Liver (tissue), 9 donors: Measurements from ENCODE around the gene DNAL4. TPM values are rescaled to one million over a fixed set of nuclear protein-coding genes. Genes with fewer than 3 reads are reported as not detected.

ENCODE experiments used
- DNase-seq: peaks from one replicate; pipeline ENCODE4 v3.0.0-alpha.2; 2017; ENCODE audit warnings: low spot score
- H3K27ac ChIP-seq, 2 donors: one replicate each; pipeline ENCODE4 v1.7.0; 2013; ENCODE audit warnings: inconsistent platforms in 2 of 2, low read length in 2 of 2, control low read depth in 1 of 2, low read depth in 1 of 2, mild to moderate bottlenecking in 1 of 2
- H3K27me3 ChIP-seq, 4 donors: one replicate each; pipeline versions ENCODE4 v1.6.1 to v1.7.0; 2013; ENCODE audit warnings: low read length in 3 of 4, inconsistent platforms in 1 of 4, mild to moderate bottlenecking in 1 of 4, moderate library complexity in 1 of 4; ENCODE audit not compliant: control insufficient read depth in 4 of 4, insufficient read depth in 4 of 4
- H3K36me3 ChIP-seq, 4 donors: one replicate each; pipeline versions ENCODE4 v1.6.1 to v1.7.0; 2013; ENCODE audit warnings: low read length in 3 of 4, mild to moderate bottlenecking in 3 of 4, low read depth in 1 of 4, moderate library complexity in 1 of 4; ENCODE audit not compliant: control insufficient read depth in 4 of 4, insufficient read depth in 3 of 4
- H3K4me1 ChIP-seq, 4 donors: one replicate each; pipeline versions ENCODE4 v1.6.1 to v1.7.0; 2013; ENCODE audit warnings: low read length in 3 of 4, mild to moderate bottlenecking in 3 of 4, moderate library complexity in 1 of 4; ENCODE audit not compliant: control insufficient read depth in 4 of 4, insufficient read depth in 4 of 4
- H3K4me3 ChIP-seq, 3 donors: one replicate each; pipeline versions ENCODE4 v1.6.1 to v1.7.0; 2013; ENCODE audit warnings: low read length in 3 of 3, control low read depth in 1 of 3, low read depth in 1 of 3, mild to moderate bottlenecking in 1 of 3
- H3K9ac ChIP-seq, 2 donors: one replicate each; pipeline ENCODE4 v1.7.0; 2013; ENCODE audit warnings: low read length in 2 of 2, mild to moderate bottlenecking in 2 of 2, moderate library complexity in 2 of 2, control low read depth in 1 of 2, low read depth in 1 of 2
- H3K9me3 ChIP-seq, 4 donors: one replicate each; pipeline versions ENCODE4 v1.6.1 to v1.7.0; 2013; ENCODE audit warnings: low read length in 3 of 4; ENCODE audit not compliant: control insufficient read depth in 4 of 4
- CTCF ChIP-seq: fragments of 150-350 bp; IDR thresholded peaks from 2 replicates; pipeline ENCODE4 v1.5.1; 2017; ENCODE audit warnings: improper control_type of control experiment, low read depth, low read length; ENCODE audit not compliant: missing input control
- FOXA1 ChIP-seq: IDR thresholded peaks from 2 replicates; pipeline ENCODE4 v1.6.1; 2016; ENCODE audit warnings: antibody characterized with exemption
- FOXA2 ChIP-seq: IDR thresholded peaks from 2 replicates; pipeline ENCODE4 v1.6.1; 2016; ENCODE audit warnings: antibody characterized with exemption
- RAD21 ChIP-seq, 2 donors: IDR thresholded peaks; 2 replicates each; pipeline ENCODE4 v1.6.1; 2016; ENCODE audit warnings: antibody characterized with exemption in 2 of 2, mild to moderate bottlenecking in 2 of 2
- REST ChIP-seq: IDR thresholded peaks from 2 replicates; pipeline ENCODE4 v1.6.1; 2016; ENCODE audit warnings: antibody characterized with exemption, mild to moderate bottlenecking
- RXRA ChIP-seq, 2 donors: IDR thresholded peaks; 2 replicates each; pipeline ENCODE4 v1.6.1; 2017 to 2018; ENCODE audit warnings: antibody characterized with exemption in 2 of 2, mild to moderate bottlenecking in 1 of 2
- SP1 ChIP-seq: IDR thresholded peaks from 2 replicates; pipeline ENCODE4 v1.6.1; 2018; ENCODE audit warnings: antibody characterized with exemption, mild to moderate bottlenecking
- TAF1 ChIP-seq: conservative IDR thresholded peaks from 2 replicates; pipeline ENCODE4 v1.6.1; 2016; ENCODE audit warnings: antibody characterized with exemption, mild to moderate bottlenecking
- ZBTB33 ChIP-seq: IDR thresholded peaks from 2 replicates; pipeline ENCODE4 v1.6.1; 2016; ENCODE audit warnings: antibody characterized with exemption
- WGBS: extraction: QIAGEN DNeasy Blood & Tissue Kit; methylation state at CpG from one replicate; pipeline ENCODE4 v1.1.7; 2013; 5-methylcytosine and 5-hydroxymethylcytosine counted together
- polyA plus RNA-seq, 2 donors: library from polyadenylated mRNA; stranded (reverse) in 1 of 2; unstranded in 1 of 2; fragments of 200-250 nt in 1 of 2; fragments of >200 nt in 1 of 2; fragmentation: Nextera tagmentation in 1 of 2; extraction: Ambion mirVana in 1 of 2; gene quantifications; one replicate each; pipeline versions ENCODE4 v1.2.1 to v1.2.3, GENCODE V29; 2013 to 2015
- total RNA-seq, 2 donors: library from RNA; depleted of rRNA; stranded (reverse); fragments of >200 nt; gene quantifications; one replicate each; pipeline ENCODE4 v1.2.3, GENCODE V29; 2014
- donor health status: healthy.
- donor health status: healthy.
- donor health status: healthy.
- donor health status: healthy.
- donor health status: healthy.

The DNAL4 gene
- total and polyA plus RNA-seq, 4 donors = 4.0 to 5.6 (median 4.9) TPM

GRCh38 chr22:38826386-38826785, 32.4 kb upstream of the DNAL4 start:
- Histone ChIP-seq H3K27ac (no peak overlapping the region), H3K27me3 (no peaks in the 10 kb centered on the region), H3K9ac (no peak overlapping the region), H3K4me1 (no peaks in the 10 kb centered on the region), H3K36me3 (no peaks in the 10 kb centered on the region), H3K9me3 (peaks cover 0 to 16% (median 4%) of the 10 kb centered on the region in 4 donors), H3K4me3 (no peak overlapping the region)
- no peak for DNase-seq
- 90% methylated on average over 16 of the region's 16 CpGs for whole genome bisulfite sequencing
- TF ChIP-seq SP1 (no peak), RAD21 (IDR thresholded peaks at IDR 0.05) (no peak), REST (no peak), FOXA2 (no peak), ZBTB33 (no peak), FOXA1 (no peak)

- WGBS = 2% methylated on average over 4 of the region's 4 CpGs
- Histone ChIP-seq H3K27me3 (no peaks in the 10 kb centered on the region), H3K4me1 (no peaks in the 10 kb centered on the region), H3K27ac (no peak overlapping the region), H3K9me3 (peaks cover 0 to 12% (median 4%) of the 10 kb centered on the region in 4 donors), H3K4me3 (no peak overlapping the region), H3K36me3 (no peaks in the 10 kb centered on the region), H3K9ac (no peak overlapping the region)
- TF ChIP-seq CTCF (peak; percentile 31), TAF1 (no peak), REST (peak; percentile 100), FOXA1 (no peak), RXRA (IDR thresholded peaks at IDR 0.05) (no peak)
- peak; percentile 66 for DNase-seq
These were observed 30.6 kb upstream of the DNAL4 start for GRCh38 chr22:38824585-38824984.
